Keratinocyte (primary cell): ENCODE data around the gene FAM20C. TPM values are rescaled to one million over a fixed set of nuclear protein-coding genes. Genes with fewer than 3 reads are reported as not detected.

ENCODE experiments used
- DNase-seq: peaks from one replicate; pipeline ENCODE4 v3.0.0-alpha.2; 2011; ENCODE audit warnings: low read depth, missing footprints, low spot score
- FAIRE-seq: peaks from 2 replicates; lab custom pipeline; 2011; peaks lifted over from hg19 to GRCh38; lab: Jason Lieb, UNC
- H2AFZ ChIP-seq: 2 replicates; pipeline ENCODE4 v1.6.0; 2012; ENCODE audit warnings: low read length, control low read depth, inconsistent platforms; ENCODE audit not compliant: control insufficient read depth
- H3K27ac ChIP-seq: 2 replicates; pipeline ENCODE4 v1.5.1; 2011; ENCODE audit warnings: low read length; ENCODE audit not compliant: control insufficient read depth, insufficient read depth
- H3K27me3 ChIP-seq: 3 replicates; pipeline ENCODE4 v1.6.0; 2011; ENCODE audit warnings: low read length; ENCODE audit not compliant: control insufficient read depth, insufficient read depth; ENCODE audit errors: extremely low read depth
- H3K36me3 ChIP-seq, 2 experiments: 2 replicates in 1 of 2; 3 replicates in 1 of 2; pipeline ENCODE4 v1.5.1; 2011; ENCODE audit warnings: low read length in 2 of 2, mild to moderate bottlenecking in 1 of 2; ENCODE audit not compliant: control insufficient read depth in 2 of 2, insufficient read depth in 2 of 2; ENCODE audit errors: extremely low read depth in 1 of 2
- H3K4me1 ChIP-seq: 3 replicates; pipeline ENCODE4 v1.5.1; 2011; ENCODE audit warnings: low read length; ENCODE audit not compliant: control insufficient read depth, insufficient read depth; ENCODE audit errors: extremely low read depth
- H3K4me2 ChIP-seq: 3 replicates; pipeline ENCODE4 v1.6.0; 2011; ENCODE audit warnings: low read depth, low read length; ENCODE audit not compliant: control insufficient read depth, insufficient read depth; ENCODE audit errors: extremely low read depth
- H3K4me3 ChIP-seq, 3 experiments: fragments of 200-600 bp in 1 of 3; sonication (generic) in 1 of 3; 2 replicates in 2 of 3; 3 replicates in 1 of 3; pipeline ENCODE4 v1.5.1; 2011 to 2016; ENCODE audit warnings: low read length in 3 of 3, mild to moderate bottlenecking in 3 of 3, control low read depth in 2 of 3, inconsistent platforms in 1 of 3, low read depth in 1 of 3, mixed read lengths in 1 of 3, mixed run types in 1 of 3, moderate library complexity in 1 of 3; ENCODE audit not compliant: control insufficient read depth in 2 of 3, insufficient read depth in 2 of 3; ENCODE audit errors: extremely low read depth in 1 of 3
- H3K79me2 ChIP-seq: 2 replicates; pipeline ENCODE4 v1.6.0; 2012; ENCODE audit warnings: low read length; ENCODE audit not compliant: control insufficient read depth, insufficient read depth
- H3K9ac ChIP-seq: 3 replicates; pipeline ENCODE4 v1.6.0; 2011; ENCODE audit warnings: low read length; ENCODE audit not compliant: control insufficient read depth, insufficient read depth; ENCODE audit errors: extremely low read depth
- H3K9me1 ChIP-seq: 3 replicates; pipeline ENCODE4 v1.6.0; 2011; ENCODE audit warnings: low read length; ENCODE audit not compliant: control insufficient read depth, insufficient read depth; ENCODE audit errors: extremely low read depth
- H3K9me3 ChIP-seq: 2 replicates; pipeline ENCODE4 v1.5.1; 2012; ENCODE audit warnings: low read depth, low read length; ENCODE audit not compliant: control insufficient read depth
- H4K20me1 ChIP-seq: 3 replicates; pipeline ENCODE4 v1.6.0; 2011; ENCODE audit warnings: low read length; ENCODE audit not compliant: control insufficient read depth, insufficient read depth; ENCODE audit errors: extremely low read depth
- CTCF ChIP-seq, 3 experiments: IDR thresholded peaks in 1 of 3; conservative IDR thresholded peaks in 1 of 3; optimal IDR thresholded peaks in 1 of 3; 2 replicates in 2 of 3; 3 replicates in 1 of 3; pipeline versions ENCODE3 to v1.5.1; 2011; ENCODE audit warnings: low read length in 3 of 3, mild to moderate bottlenecking in 3 of 3, moderate library complexity in 2 of 3, control low read depth in 1 of 3, inconsistent platforms in 1 of 3; ENCODE audit not compliant: insufficient read depth in 2 of 3; ENCODE audit errors: extremely low read depth in 1 of 3
- EZH2 ChIP-seq: IDR thresholded peaks from one replicate; pipeline ENCODE4 v1.6.1; 2012; ENCODE audit warnings: inconsistent platforms, mild to moderate bottlenecking, low read length, moderate library complexity
- dilution Hi-C: fragments of 300-500 bp; cut with MboI; formaldehyde crosslinking; loops from one replicate; pipeline ENCODE4 v1.7.0; 2020; ENCODE audit warnings: low sequenced_read_pairs; ENCODE audit not compliant: extremely low pct_ligation_motif_present
- polyA plus RNA-seq, 5 experiments: library from polyadenylated mRNA; depleted of rRNA in 3 of 5; stranded (reverse) in 3 of 5; stranded (forward) in 1 of 5; unstranded in 1 of 5; fragments of >200 nt; gene quantifications; 1 replicate in 1 of 5; 2 replicates in 3 of 5; 3 replicates in 1 of 5; pipeline versions ENCODE4 v1.2.1 to v1.2.3, GENCODE V29; 2011 to 2012; ENCODE audit warnings: missing spikeins in 2 of 5, low read depth in 1 of 5, low replicate concordance in 1 of 5

FAM20C gene
- polyA plus RNA-seq, 1 donor (not counting 4 experiments of a cell fraction or from before 2014, with no cell fraction given): 3.8 TPM

- H3K36me3 ChIP-seq: peaks cover 8 to 13% of the 10 kb centered on the region in 2 experiments
- dilution Hi-C loops: no loop called here
- H3K9me3 ChIP-seq: no peaks in the 10 kb centered on the region
- peaks cover 9% of the 10 kb centered on the region for H3K79me2 ChIP-seq
- no peak overlapping the region for H2AFZ ChIP-seq
- no peak for TF ChIP-seq EZH2
- TF ChIP-seq CTCF (optimal IDR thresholded peaks at IDR 0.05 in 1 of 3, IDR thresholded peaks at IDR 0.05 in 1 of 3, conservative IDR thresholded peaks at IDR 0.05 in 1 of 3; ENCODE audit: extremely low read depth in 1 of 3, insufficient read depth in 2 of 3, low read length in 3 of 3): no peak
- no peak overlapping the region for H3K9ac ChIP-seq
- H3K4me1 ChIP-seq: peaks cover 12% of the 10 kb centered on the region
- H3K27ac ChIP-seq: no peak overlapping the region
- FAIRE-seq: no peak
- H3K4me2 ChIP-seq: no peak overlapping the region
- DNase-seq: no peak
- H3K9me1 ChIP-seq: no peaks in the 10 kb centered on the region
- H3K4me3 ChIP-seq: no peak overlapping the region
- no peaks in the 10 kb centered on the region for H3K27me3 ChIP-seq
- H4K20me1 ChIP-seq: peaks cover 9% of the 10 kb centered on the region
Measured at GRCh38 chr7:196283-196682, 3.9 kb downstream of the FAM20C start.

GRCh38 chr7:196778-197321 is 4.5 kb downstream of the FAM20C start:
- DNase-seq (no peak), FAIRE-seq (no peak)
- H3K9ac ChIP-seq: no peak overlapping the region
- H3K9me3 ChIP-seq: no peaks in the 10 kb centered on the region
- H3K27me3 ChIP-seq: no peaks in the 10 kb centered on the region
- H4K20me1 ChIP-seq: peaks cover 9% of the 10 kb centered on the region
- dilution Hi-C loops: no loop called here
- no peaks in the 10 kb centered on the region for H3K9me1 ChIP-seq
- H2AFZ ChIP-seq: no peak overlapping the region
- peaks cover 9% of the 10 kb centered on the region for H3K79me2 ChIP-seq
- H3K4me2 ChIP-seq: no peak overlapping the region
- TF ChIP-seq EZH2 (no peak), CTCF (optimal IDR thresholded peaks at IDR 0.05 in 1 of 3, IDR thresholded peaks at IDR 0.05 in 1 of 3, conservative IDR thresholded peaks at IDR 0.05 in 1 of 3; ENCODE audit: extremely low read depth in 1 of 3, insufficient read depth in 2 of 3, low read length in 3 of 3) (no peak)
- H3K4me3 ChIP-seq: no peak overlapping the region
- peaks cover 8 to 14% of the 10 kb centered on the region in 2 experiments for H3K36me3 ChIP-seq
- peaks cover 8% of the 10 kb centered on the region for H3K4me1 ChIP-seq
- no peak overlapping the region for H3K27ac ChIP-seq
